IPS-NIHi11 (cell line): Measurements from ENCODE around the gene PTPN22.

Source experiments
- DNase-seq: peaks from one replicate; pipeline ENCODE4 v3.0.0; 2012; ENCODE audit warnings: mixed read lengths, low spot score

Gene PTPN22

DNA sequence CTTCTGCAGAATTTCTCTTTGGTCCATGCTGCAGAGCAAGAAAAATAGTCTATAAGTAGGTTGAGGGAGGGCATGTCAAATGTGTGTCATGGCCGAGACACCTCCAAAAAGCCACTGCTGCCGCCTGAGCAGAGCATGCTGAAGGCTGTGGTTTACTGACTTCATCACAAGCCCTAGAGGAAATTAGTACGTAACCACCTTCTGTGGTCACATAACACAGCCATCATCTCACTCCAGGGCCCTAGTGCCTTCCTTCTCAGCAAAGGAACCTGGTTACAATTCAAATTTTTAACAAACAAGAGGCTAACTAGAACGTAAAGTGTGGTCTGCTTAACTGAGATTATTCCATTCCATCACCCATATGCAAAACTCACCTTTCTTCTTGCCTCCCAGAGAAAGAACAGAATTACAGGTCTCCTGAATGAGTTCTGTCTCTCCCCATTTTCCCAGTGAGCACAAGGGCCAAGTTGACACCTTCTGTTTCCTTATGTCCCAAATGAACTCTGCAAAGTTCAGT is at the start of gene PTPN22:
Gene PTPN22 (minus strand): TSS at position 116 of the 517 bp plus-strand sequence.
- DNase-seq: no peak

- DNase-seq: no peak
Measured at GRCh38 chr1:113918243-113918642, 46.7 kb upstream of the PTPN22 start.

DNA sequence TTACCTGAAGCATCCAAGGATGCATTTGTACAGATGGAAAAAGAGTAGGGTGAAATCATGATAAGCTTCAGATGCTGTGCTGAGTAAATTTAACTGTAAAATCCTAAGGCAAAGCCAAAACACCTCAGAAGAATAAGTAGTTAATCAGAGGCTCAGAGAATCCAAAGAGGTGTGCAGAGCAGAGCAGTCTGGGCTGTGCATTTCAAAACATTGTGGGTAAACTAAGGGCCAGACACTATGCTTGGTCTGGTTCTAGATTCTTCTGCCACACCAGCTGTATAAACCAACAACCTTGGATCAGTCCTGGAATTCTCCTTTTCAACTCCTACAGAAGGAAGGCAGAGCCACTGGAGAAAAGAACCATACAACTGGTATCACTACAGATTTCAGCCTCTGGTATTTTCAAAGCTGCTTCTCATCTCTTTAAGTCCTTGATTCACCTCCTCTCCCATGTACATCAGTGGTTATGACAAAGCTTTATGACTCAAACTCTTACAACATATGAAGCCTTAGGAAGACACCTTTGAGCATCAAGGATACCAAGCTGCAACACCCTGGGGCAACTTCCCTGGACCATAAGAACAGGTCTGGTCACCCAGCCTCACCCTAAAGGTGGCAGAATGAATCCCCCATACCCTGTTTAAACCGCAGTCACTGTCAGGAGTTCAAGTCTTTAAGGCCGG is 46.0 kb upstream of the PTPN22 start:
- no peak for DNase-seq

DNA sequence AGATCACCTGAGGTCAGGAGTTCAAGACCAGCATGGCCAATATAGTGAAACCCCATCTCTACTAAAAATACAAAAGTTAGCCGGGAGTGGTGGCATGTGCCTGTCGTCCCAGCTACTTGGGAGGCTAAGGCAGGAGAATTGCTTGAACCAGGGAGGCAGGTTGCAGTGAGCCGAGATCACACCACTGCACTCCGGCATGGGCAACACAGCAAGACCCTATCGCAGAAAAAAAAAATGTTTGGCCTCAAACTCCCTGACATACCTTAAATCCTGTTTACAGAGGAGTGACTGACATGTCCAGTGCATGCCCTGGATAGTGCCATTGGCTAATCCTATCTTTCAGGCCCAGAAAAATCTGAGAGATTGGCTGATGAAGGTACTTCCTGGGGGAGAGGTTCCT is 45.5 kb upstream of the PTPN22 start:
- DNase-seq: no peak

- no peak for DNase-seq
Measured at GRCh38 chr1:113913887-113914664, 42.6 kb upstream of the PTPN22 start.

- DNase-seq: no peak
Measured at GRCh38 chr1:113913312-113913668, 41.8 kb upstream of the PTPN22 start.

DNA sequence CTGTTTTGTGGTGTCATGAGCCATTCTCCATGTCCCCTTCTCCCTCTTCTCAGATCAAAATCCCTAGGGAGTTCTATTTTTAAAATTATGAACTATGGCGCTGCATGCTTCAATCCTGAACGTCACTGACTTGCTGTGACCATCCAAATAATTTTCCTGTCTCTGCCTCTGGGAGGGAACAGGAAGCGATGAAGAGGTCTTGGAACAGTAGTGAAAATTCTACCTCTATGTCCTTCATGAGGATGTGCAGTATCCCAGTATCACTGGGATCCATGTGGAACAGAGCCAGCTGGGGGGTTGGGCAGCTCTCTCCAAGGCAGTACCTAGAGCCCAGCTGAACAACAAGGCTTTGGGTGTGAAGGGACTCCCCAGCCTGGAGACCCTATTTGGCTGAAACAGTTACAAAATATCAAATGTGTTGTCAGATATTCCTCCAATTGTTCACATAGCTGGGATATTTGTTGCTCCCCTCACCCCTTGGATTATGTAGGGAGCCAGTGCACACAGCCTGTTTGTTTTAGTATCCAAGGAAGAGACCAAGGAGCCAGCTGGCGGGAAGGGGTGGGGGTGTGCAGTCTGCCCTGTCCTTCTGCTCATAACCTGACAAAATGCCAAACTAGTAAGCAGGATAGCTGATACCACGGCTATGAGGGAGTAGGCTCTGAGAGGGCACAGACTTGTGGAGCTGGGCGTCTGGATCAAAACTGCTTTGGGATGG is 41.2 kb upstream of the PTPN22 start:
- no peak for DNase-seq

DNA sequence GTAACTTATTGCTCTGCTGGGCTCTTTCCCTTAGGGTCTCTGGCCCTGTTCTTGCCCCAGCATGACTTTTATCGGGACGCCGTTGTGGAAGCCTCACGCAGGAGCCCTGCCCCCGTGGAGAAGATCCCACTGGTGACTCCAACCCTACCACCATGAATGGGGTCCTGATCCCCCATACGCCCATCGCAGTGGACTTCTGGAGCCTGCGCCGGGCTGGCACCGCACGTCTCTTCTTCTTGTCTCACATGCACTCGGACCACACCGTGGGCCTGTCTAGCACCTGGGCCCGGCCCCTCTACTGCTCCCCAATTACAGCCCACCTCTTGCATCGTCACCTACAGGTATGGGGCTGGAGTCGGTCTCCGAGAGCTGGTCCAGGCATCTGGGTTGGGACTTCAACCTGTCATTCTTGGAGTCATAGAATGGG is 33.9 kb upstream of the PTPN22 start:
- DNase-seq: peak; percentile 79

DNA sequence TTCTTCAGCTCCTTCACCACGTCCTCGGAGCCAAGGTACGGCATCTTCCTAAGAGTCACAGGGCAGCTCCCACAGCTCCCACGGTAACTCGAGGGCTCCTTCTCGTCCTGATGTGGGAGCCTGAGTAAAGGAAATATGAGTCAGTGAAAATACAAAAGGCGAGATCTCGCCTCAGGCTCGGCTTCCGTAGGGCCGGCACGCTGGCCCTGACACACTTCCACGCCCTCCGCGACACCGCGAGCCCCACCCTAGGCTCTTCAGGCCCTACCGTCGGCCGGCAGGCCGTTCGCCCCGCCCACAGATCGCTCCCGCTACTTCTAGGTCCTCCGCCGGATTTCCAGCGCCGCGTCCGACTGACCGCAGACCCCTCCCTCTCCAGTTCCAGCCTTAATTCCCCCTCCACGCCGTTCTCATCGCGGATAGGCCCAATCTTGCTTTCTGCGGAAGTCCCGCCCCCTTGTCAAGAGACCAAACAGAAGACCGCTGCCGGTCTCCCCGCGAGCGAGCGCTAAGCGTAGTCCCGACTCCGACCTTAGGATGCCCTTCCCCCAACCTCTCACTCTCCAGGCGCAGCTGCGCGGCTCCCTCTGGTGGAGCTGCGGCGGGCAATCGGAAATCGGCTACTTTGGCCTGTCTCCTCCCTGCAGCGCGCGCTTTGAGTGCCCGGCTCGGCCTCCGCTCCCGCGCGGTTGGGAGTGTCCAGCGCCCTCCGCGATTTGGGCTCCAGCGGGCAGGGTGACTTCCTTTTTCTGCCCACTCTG is 33.3 kb upstream of the PTPN22 start, which contains the start of the genes AP4B1 and DCLRE1B:
Gene AP4B1 (minus strand): TSS at position 126 of the 761 bp plus-strand sequence. CDS start 82 bp downstream, at position 44.
Gene DCLRE1B (plus strand): TSS at position 653 of the 761 bp plus-strand sequence. CDS start 261 bp downstream, outside the sequence.
- DNase-seq: peak; percentile 97

- peak; percentile 54 for DNase-seq
Measured at GRCh38 chr1:113904293-113904673, 32.8 kb upstream of the PTPN22 start.

GRCh38 chr1:113903501-113904292 is 32.2 kb upstream of the PTPN22 start:
- no peak for DNase-seq

DNA sequence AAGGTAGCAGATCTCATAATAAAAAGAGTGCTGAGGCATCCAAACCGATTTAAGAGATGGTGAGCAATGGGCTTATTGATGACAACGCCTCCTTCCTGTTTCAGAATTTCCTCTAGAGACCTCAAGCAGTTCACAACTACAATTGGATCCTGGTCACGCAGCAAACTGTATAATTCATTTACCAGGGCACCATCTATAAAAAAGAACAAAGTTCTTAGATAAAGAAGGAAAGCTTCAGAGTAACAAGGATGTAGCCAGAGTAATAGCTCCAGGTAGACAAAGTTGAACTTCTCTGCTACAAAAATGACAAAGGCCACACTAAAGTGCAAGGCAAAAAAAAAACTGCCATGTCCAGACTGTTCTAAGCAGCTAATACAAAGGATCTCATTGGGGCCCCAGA is 29.7 kb upstream of the PTPN22 start:
- DNase-seq: no peak

- no peak for DNase-seq
Measured at GRCh38 chr1:113899111-113899510, 27.6 kb upstream of the PTPN22 start.

DNA sequence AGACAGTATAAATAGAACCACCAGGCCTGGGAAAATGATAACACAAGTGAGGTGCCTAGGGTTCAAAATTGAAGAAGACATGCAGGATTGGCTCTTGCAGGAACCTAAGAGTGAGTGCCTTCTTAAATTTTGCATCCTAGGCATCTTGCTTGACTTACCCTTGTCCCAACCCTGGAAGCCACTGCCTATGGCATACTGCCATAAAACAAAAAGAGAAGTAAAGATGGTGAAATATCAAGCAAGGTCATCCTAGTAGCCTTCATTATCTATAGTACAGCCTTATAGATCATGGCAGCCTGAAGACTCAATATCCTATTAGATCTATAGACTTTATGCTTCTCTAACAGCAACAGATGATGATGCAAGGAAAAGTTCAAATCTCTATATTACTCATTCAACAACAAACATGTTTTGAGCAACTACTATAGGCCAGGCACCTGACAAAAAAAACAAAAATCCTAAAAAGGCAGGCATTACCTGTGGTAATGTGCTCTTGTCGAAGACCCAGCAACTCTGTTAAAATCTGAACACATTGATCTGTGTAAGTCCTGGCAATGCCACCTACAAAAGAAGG is 26.8 kb upstream of the PTPN22 start:
- DNase-seq: no peak

- DNase-seq: no peak
Measured at GRCh38 chr1:113895961-113896360, 24.4 kb upstream of the PTPN22 start.

GRCh38 chr1:113895098-113895497 is 23.6 kb upstream of the PTPN22 start:
- DNase-seq: no peak

DNA sequence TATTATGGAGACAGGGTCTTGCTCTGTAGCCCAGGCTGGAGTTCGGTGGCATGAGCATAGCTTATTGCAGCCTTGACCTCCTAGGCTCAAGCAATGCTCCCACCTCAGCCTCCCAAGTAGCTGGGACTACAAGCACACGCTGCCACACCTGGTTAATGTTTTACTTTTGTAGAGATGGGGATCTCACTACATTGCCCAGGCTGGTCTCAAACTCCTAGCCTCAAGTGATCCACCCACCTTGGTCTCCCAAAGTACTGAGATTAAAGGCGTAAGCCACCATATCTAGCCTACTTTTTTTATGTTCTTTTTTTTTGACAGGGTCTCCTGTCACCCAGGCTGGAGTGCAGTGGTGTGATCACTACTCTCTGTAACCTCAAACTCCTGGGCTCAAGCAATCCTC is 21.8 kb upstream of the PTPN22 start:
- DNase-seq: no peak

- DNase-seq: no peak
Measured at GRCh38 chr1:113891631-113892220, 20.2 kb upstream of the PTPN22 start.

- no peak for DNase-seq
Measured at GRCh38 chr1:113890816-113891215, 19.3 kb upstream of the PTPN22 start.
